NCI-H2227 (cell line): ENCODE measurements around the gene RBMS3.

Experiments
- DNase-seq: peaks from one replicate; lab custom pipeline; 2025; ENCODE audit not compliant: unreplicated experiment; lab: John Stamatoyannopoulos, UW

The RBMS3 gene

GRCh38 chr3:29852767-29853166 lies 571.9 kb downstream of the RBMS3 start:
- no peak for DNase-seq

DNA sequence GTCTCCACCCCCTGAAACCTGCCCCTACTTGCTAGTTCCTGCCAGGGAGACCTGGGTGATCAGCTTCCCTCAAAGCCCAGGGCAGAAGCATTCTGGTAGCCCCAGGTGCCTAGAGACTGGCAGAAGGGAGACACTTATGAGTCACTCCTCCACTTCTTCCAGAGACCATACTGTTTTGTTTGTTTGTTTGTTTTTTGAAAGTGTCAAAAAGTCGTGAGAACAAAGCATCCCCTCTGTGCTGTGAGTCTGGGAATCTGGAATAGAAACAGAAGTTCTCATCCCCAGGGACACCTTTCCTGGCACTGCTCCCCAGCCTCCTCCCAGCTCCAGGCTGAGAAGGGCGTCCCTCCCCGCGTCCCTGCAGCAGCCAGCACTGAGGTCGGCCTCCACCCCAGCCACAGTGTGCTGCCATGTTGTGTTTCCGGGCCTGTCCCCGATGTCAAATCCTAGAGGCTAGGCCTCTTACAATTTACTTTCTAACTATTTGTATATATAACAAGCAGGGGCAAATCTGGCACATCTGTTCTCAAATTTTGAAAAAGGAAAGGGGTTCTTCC lies 573.0 kb downstream of the RBMS3 start:
- no peak for DNase-seq

GRCh38 chr3:29854821-29855220 lies 574.0 kb downstream of the RBMS3 start:
- no peak for DNase-seq

DNA sequence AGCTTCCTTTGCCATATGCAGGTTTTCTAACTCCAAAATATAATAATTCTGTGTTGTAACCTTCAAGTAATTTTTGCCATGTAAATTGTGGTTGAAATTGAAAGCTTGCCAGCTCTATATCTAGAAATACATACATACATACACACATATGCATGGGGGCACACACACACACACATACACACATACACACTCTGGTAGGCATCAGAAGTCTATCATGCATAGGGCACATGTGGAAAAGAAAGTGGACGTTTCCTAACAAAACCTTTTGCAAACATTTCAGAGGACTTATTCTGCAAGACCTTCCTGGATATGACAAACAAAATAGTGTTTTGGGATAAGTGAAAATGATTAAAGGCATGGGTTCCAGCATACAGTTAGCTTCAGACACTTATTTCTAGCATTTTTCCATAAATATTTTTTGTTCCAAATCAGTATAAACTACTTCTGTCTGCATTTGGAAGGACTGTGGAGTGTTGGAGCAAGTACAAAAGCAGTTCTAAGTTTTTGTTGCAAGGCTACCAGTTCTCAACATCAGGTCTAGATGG lies 578.9 kb downstream of the RBMS3 start:
- DNase-seq = no peak

GRCh38 chr3:29864809-29865208 lies 583.9 kb downstream of the RBMS3 start:
- no peak for DNase-seq

DNA sequence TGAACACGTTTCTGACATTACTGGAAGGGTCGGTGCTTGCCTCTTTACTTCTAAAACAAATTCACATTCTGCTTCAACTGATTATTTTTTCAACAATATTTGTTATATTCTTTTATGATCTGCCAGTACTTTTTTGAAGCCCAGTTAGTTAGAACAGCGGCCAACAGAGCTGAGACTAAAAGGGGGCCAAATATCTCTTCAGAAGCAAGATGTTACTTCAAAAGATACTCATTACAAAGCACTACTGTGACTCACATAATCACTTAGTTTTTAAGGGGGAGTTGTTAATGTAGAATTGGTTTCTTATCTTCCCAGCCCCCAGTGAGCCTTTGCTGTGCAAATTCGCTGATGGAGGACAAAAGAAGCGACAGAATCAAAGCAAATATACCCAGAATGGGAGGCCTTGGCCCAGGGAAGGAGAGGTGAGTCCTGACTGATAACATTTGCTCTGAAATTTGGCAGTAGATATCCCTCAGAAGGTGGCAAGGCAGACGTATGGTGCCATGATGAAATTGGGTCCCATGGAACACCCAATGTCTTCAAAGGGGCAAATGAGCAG lies 587.8 kb downstream of the RBMS3 start:
- no peak for DNase-seq

GRCh38 chr3:29870136-29870535 lies 589.3 kb downstream of the RBMS3 start:
- no peak for DNase-seq

DNA sequence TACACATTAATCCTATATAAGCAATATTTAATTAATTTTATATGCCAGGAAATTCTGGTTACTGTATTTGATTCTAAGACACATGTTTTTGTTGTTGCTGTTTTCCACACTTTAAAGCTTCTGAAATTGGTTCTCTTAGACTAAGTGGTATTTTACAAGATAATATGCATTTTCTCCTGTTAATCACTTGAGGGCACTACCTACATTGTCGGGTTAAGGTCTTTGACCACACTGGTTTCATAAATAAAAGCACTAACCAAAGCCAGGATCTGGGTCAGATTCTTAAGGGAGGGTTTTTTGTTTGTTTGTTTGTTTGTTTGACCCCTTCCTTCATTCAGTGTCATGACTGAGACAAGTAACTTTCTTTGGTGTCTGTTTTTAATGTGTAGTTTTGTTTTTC lies 590.2 kb downstream of the RBMS3 start:
- no peak for DNase-seq

GRCh38 chr3:29880809-29881208 lies 599.9 kb downstream of the RBMS3 start:
- DNase-seq = no peak

- no peak for DNase-seq
Measured at GRCh38 chr3:29887451-29887850, 606.6 kb downstream of the RBMS3 start.

GRCh38 chr3:29889215-29889614 lies 608.3 kb downstream of the RBMS3 start:
- DNase-seq = no peak

- no peak for DNase-seq
Measured at GRCh38 chr3:29890801-29891200, 609.9 kb downstream of the RBMS3 start.

DNA sequence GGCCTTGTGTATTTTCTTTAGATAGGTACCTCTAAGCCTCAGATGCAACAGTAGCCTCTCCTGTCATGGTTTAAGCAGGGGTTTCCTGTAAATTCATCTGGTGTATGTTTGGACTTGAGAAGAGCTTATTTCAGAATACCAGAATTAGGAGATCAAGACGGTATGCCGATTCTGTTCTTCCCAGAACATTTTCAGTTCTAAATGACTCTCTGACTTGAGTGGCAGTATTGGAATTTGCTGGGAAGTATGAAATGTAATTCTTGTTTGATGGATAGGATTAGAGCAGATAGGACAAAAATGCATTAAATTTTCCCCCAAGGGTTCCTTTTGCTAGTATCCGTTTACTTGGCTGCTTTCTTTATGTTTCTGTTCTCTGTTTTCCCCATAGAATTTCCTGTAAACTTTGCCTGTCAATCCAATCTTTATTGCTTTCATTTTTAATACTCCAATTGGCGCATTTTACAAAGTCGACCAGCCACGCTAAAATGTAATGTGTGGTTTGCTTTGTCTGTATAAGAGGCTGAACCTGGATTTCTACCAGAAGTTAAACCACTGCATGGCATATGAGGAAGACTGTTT lies 612.2 kb downstream of the RBMS3 start:
- no peak for DNase-seq

DNA sequence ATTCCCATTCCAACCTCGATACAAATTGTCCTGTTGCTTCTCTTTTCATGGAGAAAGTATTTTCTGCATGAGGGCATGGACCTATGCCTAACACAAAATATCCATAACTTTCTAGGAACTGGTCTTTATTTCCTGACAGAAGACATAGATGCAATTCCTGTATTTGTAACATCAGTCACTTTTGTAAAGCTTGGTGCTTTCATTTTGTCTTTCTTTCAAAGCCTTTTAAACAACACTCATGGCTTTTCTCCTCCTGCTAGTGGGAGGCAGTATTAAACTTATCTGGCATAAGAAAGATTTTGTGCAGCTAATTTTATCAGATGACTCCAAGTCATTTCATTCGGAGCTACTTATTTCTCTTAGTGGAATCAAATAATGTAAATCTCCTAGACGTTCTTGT lies 616.0 kb downstream of the RBMS3 start:
- no peak for DNase-seq

DNA sequence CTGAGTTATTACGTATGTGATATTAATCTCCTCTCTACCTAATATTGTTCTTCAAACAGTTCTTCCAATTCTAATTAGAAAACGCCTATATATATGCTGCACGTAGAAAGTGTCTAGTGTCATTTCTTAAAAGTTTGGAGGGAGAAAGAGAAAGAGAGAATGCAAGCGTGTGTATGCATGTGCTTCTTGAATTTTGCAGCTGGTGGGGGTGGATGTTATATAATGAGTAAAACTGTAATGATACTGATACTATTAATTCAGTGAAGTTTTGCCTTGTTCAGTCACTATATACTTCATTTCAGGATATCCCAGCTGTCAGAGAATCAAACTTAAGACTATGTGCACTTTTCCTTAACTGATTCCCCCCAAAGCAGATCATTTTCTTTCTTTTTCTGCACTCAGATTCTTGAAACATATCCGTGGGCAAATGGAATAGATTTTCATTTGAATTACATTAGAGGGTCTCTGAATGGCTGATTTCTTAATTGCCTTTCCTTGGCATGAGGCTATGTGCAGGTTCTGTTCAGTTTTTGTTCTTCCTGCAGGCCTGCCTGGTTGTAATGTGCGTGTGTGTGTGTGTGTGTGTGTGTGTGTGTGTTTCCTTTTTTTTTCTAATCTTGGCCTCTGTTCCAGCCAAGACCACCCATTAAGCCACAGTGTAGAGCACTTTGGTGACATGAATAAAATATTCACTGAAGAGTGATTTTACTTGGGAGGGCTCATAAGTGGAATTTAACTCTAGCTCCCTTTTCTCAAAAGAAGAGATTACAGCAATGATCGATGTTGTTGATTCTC lies 617.5 kb downstream of the RBMS3 start:
- DNase-seq = no peak

- DNase-seq = no peak
Measured at GRCh38 chr3:29899021-29899420, 618.1 kb downstream of the RBMS3 start.

GRCh38 chr3:29901097-29901496 lies 620.2 kb downstream of the RBMS3 start:
- no peak for DNase-seq

- no peak for DNase-seq
Measured at GRCh38 chr3:29903600-29903999, 622.7 kb downstream of the RBMS3 start.

DNA sequence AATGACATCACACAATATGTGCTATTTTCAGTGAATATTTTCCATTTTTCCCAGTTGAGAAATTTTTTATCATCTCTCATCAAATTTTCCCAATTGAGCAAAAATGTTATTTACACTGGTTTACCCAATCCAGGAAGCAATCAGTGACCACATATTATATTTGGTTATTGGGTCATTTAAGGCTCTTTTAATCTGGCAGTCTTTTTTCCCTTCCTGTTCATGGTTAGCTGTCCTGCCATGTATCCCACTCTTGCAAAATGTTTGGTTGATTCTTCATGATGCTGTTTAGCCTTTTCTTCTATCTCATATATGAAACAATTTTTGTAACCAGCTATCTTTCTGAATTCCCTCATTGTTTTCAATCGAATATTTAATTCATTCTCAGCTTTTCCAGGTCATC lies 626.0 kb downstream of the RBMS3 start:
- DNase-seq = no peak

GRCh38 chr3:29912600-29913288 lies 631.9 kb downstream of the RBMS3 start:
- DNase-seq = no peak

GRCh38 chr3:29914861-29915524 lies 634.1 kb downstream of the RBMS3 start:
- no peak for DNase-seq
